SH-SY5Y (cell line): Measurements from ENCODE around the gene OR4S1.
"Not testable (repeated sequence)": the region's sequence is repeated elsewhere in the genome, so short reads cannot be mapped to it uniquely, and the experiment has no call there.

Experiments
- GATA2 ChIP-seq: IDR thresholded peaks from 2 replicates; pipeline ENCODE4 v1.6.1; 2011; ENCODE audit warnings: mild to moderate bottlenecking, low read depth, low read length
- GATA3 ChIP-seq: IDR thresholded peaks from 2 replicates; pipeline ENCODE4 v1.6.1; 2011; ENCODE audit warnings: low read depth, mild to moderate bottlenecking, low read length, moderate library complexity

The OR4S1 gene, protein sequence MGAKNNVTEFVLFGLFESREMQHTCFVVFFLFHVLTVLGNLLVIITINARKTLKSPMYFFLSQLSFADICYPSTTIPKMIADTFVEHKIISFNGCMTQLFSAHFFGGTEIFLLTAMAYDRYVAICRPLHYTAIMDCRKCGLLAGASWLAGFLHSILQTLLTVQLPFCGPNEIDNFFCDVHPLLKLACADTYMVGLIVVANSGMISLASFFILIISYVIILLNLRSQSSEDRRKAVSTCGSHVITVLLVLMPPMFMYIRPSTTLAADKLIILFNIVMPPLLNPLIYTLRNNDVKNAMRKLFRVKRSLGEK

DNA sequence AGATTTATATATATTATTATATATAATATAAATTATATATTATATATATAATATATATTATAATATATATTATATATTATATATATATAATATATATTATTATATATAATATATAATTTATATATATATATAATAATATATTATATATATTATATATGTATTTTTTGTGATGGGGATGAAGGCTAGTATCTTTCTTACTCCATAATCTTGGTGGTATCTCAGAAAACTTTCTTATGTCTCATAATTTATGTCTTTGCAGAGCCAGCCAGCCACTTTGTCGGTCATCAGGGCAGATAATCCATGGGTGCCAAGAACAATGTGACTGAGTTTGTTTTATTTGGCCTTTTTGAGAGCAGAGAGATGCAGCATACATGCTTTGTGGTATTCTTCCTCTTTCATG is at the start of gene OR4S1:
OR4S1 (plus strand) TSS at position 301 of the 400 bp plus-strand sequence; CDS start at position 301, 0 bp downstream.
- TF ChIP-seq GATA3 = no peak
- TF ChIP-seq GATA2 = no peak

DNA sequence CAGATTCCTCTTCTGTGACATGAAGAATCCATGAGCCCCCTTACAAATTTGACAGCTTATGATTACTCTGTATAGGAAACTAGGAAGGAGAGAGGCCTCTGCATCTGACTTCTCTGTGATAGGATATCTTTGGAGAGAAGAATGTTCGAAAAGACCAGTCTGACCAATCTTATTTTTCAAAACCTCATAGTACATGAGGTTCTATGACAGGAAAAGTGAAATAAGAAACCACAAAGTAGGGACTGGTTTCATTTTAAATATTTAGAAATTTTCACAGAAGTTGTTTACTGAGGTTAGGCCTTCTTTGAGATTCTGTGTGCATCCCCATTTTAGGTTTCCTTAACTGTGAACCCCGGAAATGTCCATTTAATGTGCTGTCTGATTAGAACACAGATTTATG is 44.4 kb upstream of the OR4S1 start:
- no peak for TF ChIP-seq GATA3
- TF ChIP-seq GATA2 = no peak

DNA sequence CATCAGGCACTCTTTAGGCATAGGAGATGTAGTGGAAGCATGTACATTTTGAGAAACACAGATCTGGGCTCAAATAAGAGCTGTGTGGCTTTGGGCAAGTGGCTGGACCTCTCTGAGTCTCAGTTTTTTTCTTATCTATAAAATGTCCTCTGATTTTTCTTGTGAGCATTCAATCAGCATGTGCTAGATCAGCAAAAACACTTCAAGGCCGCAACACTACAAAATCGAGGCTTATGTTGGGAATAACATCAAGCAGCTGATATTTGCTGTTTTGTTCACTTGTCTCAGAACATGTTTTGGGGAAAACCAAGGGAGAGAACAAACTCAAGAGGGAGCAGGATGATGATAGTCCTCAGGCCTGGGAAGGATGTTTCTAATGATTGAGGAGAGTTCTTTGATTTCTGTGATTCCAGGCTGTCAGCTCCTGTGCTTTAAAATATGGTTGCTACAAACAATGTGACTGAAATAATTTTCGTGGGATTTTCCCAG is 42.6 kb upstream of the OR4S1 start, which contains the start of gene OR4X1:
OR4X1 (plus strand) TSS at position 439 of the 489 bp plus-strand sequence; CDS start at position 439, 0 bp downstream.
- TF ChIP-seq GATA3 = no peak
- TF ChIP-seq GATA2 = no peak

DNA sequence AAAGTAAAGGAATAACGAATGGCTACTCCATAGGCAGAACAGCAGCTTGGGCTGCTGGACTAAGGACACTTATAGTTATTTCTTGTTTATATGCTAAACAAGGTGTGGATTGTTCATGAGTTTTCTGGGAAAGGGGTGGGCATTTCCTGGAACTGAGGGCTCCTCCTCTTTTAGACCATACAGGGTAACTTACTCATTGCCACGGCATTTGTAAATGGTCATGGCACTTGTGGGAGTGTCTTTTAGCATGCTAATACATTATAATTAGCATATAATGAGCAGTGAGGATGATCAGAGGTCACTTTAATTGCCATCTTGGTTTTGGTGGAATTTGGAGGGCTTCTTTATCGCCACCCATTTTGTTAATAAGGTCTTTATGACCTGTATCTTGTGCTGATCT is 35.4 kb upstream of the OR4S1 start:
- no peak for TF ChIP-seq GATA2
- no peak for TF ChIP-seq GATA3

DNA sequence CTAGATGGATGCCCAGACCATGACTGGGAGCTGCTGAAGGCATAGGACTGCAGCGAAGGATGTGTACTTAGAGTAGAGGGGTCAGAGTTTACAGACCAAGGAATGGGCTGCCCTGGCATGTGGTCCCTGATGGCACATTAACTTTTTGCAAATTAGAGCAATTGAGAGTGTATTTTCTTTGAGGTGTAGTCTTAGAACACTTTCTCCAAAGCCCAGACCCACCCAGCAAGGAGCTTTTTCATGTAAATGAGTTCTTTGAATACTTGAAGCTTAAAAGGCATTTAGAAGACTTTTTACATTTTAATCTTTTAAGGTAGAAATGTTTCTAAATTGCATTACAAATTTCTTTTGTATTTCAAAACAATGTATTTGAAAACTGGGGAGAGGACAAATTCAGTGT is 33.4 kb upstream of the OR4S1 start:
- no peak for TF ChIP-seq GATA2
- TF ChIP-seq GATA3 = no peak

DNA sequence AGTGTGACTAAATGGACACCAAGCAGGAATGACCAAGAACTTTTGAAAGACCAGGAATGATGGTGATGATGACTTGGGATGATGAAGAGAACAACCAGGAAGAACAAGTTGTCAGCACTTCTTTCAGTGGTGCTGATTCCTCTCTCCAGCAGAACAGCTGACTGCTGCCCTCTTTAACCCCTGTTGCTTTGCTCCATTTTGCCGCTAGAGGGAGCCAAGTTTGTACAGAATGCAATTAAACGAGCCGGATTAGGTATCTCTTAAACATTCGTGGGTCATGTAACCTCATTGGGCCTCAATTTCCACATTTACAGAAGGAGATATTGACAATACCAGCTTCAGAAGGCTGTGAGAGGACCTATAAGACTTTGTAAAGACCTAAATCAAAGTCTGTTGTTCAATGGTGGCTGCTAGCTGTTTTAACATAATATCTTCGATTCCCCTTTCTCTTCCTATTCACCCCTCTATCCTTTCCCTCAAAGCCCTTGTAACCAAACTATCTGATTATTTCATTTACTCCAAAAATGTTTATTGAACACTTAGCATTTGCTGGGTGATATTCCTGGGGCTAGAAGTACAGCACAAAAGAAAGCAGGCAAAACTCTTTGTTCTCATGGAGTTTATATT is 1.9 kb downstream of the OR4S1 start:
- TF ChIP-seq GATA3 = no peak
- TF ChIP-seq GATA2 = no peak

DNA sequence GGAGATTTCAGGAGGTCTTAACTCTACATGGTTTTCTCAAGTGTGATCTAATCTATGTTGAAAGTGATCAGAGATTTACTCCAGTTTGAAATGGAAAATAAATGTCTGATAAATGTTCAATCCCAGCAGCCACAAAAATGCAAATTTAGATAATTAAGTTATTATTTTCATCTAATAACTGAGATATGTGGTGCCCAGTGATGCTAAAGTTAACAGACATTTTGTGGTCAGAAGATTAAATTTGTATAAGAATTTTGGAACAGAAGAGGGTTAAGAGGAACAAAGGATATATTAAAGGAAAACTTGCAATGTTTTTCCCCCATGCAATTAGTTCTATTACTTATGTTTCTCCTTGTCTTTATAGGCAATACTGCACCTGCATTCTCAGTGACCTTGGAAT is 18.6 kb downstream of the OR4S1 start, which contains the start of gene OR4C3:
OR4C3 (plus strand) TSS at position 301 of the 400 bp plus-strand sequence. CDS start 102 bp downstream, outside the sequence.
- TF ChIP-seq GATA2, GATA3: not testable (repeated sequence)

DNA sequence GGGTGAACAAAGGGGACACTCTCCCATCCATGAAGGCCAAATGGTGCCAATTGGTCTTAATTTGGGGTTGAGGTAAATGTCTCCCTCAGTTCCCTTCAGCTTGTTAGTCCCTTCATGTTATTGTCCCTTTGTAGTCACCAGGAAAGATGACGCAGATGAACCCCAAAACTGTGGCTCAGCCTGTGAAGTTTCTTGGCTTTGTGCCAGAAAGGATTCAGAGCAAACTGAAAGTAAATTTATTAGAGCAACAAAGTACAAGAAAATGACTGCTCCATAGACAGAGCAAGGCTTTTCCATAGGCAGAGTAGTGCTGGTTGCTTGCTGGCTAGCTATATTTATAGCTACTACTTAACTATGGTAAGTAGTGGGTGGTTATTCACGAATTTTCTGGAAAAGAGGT is 35.4 kb downstream of the OR4S1 start:
- TF ChIP-seq GATA3 = no peak

DNA sequence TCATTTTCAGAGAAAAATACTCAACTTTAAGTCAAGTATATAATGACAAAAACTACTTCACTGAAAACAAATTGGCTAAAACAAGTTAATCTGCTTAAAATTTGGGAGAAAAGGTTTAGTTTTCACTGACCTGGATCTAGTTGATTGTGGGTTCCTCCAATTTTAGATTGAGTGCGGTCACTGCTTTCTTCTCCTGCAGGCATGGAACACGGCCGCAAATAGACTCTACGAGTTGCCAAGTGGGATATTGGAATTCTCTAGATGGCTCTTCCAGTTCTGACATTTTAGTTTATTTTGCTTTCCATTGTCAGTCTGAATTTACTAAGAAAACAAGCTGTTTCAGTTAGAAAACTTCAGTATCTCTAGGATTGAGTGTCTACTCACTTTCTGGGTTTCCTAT is 48.0 kb downstream of the OR4S1 start:
- no peak for TF ChIP-seq GATA3
- no peak for TF ChIP-seq GATA2

DNA sequence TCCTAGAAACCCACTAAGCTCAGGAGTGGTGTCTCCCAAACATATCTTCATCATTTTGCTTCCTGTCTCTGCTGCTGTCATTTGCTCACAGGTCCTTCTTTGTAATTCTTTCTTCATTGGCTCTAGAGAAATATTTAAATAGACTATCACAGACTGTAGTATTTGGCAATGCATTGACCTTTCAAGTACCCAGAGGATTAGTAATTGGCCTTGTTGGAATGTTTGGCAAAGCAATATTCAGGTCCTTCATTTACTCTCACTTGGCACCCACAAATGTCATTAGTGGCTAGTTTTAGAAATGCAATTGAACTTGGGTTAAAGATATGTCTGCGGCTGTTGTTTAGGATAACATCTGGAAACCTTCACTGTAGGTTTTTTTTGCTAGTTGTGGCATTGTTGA is 48.7 kb downstream of the OR4S1 start:
- no peak for TF ChIP-seq GATA2
- TF ChIP-seq GATA3 = no peak
